Sigmoid colon (tissue), 7 donors: Measurements from ENCODE around the gene IRGM. TPM values are rescaled to one million over a fixed set of nuclear protein-coding genes. Genes with fewer than 3 reads are reported as not detected.

Source experiments
- DNase-seq: peaks from one replicate; pipeline ENCODE4 v3.0.0-alpha.2; 2019
- H3K27ac ChIP-seq, 4 donors: fragments of 200-600 bp; sonication (generic); one replicate each; pipeline ENCODE4 v1.5.1; 2016 to 2019; ENCODE audit warnings: mild to moderate bottlenecking in 1 of 4
- H3K27me3 ChIP-seq, 3 donors: fragments of 200-600 bp; sonication (generic); one replicate each; pipeline ENCODE4 v1.5.1; 2019; ENCODE audit warnings: mild to moderate bottlenecking in 1 of 3
- H3K36me3 ChIP-seq, 4 donors: fragments of 200-600 bp; sonication (generic); one replicate each; pipeline ENCODE4 v1.5.1; 2016 to 2019
- H3K4me1 ChIP-seq, 4 donors: fragments of 200-600 bp; sonication (generic); one replicate each; pipeline ENCODE4 v1.5.1; 2017 to 2019
- H3K4me3 ChIP-seq, 4 donors: fragments of 200-600 bp; sonication (generic); one replicate each; pipeline ENCODE4 v1.5.1; 2017 to 2019; ENCODE audit warnings: mild to moderate bottlenecking in 2 of 4, moderate library complexity in 1 of 4
- H3K9me3 ChIP-seq, 4 donors: fragments of 200-600 bp in 3 of 4; sonication (generic) in 3 of 4; one replicate each; pipeline versions ENCODE4 v1.5.1 to v1.6.1; 2013 to 2019
- CTCF ChIP-seq, 4 experiments: fragments of 450-650 bp in 3 of 4; fragments of 200-600 bp in 1 of 4; IDR thresholded peaks; one replicate each; pipeline ENCODE4 v1.5.1; 2016 to 2019; ENCODE audit warnings: antibody characterized with exemption in 4 of 4, mild to moderate bottlenecking in 3 of 4, moderate library complexity in 2 of 4
- EP300 ChIP-seq, 4 donors: sonication (generic); formaldehyde crosslinking; IDR thresholded peaks; one replicate each; pipeline ENCODE4 v1.6.1; 2017; ENCODE audit warnings: antibody characterized with exemption in 4 of 4
- POLR2AphosphoS5 ChIP-seq, 4 donors: sonication (generic); formaldehyde crosslinking; IDR thresholded peaks; one replicate each; pipeline ENCODE4 v1.6.1; 2017; ENCODE audit warnings: antibody characterized with exemption in 4 of 4
- WGBS, 2 donors: extraction: QIAGEN DNeasy Blood & Tissue Kit; methylation state at CpG; one replicate each; pipeline ENCODE4 v1.1.7; 2013; 5-methylcytosine and 5-hydroxymethylcytosine counted together
- intact Hi-C: fragments of 100-400 bp; cut with DNase I; formaldehyde crosslinking; loops from one replicate; pipeline ENCODE4 v1.15.1; 2023
- polyA plus RNA-seq, 3 donors: library from polyadenylated mRNA; stranded (reverse); fragments of 200-250 nt; gene quantifications; one replicate each; pipeline ENCODE4 v1.2.3, GENCODE V29; 2013
- total RNA-seq, 4 donors: library from RNA; depleted of rRNA; stranded (reverse); fragments of >200 nt; gene quantifications; one replicate each; pipeline ENCODE4 v1.1.0, GENCODE V29; 2016
- donor health status: healthy with polysubstance abuse.
- donor health status: Bipolar disorder and iron deficiency.
- donor health status: healthy.

The IRGM gene
- total and polyA plus RNA-seq, 7 donors, result 0.34 TPM; not detected in 6

GRCh38 chr5:150895431-150896428, 49.4 kb downstream of the IRGM start:
- intact Hi-C loops, result no loop called here
- TF ChIP-seq CTCF (IDR thresholded peaks at IDR 0.05) (no peak), EP300 (IDR thresholded peaks at IDR 0.05) (no peak), POLR2AphosphoS5 (IDR thresholded peaks at IDR 0.05) (no peak)
- no peak overlapping the region for H3K27ac ChIP-seq
- H3K4me1 ChIP-seq, result no peaks in the 10 kb centered on the region
- H3K4me3 ChIP-seq, result no peak overlapping the region
- H3K36me3 ChIP-seq, result peaks cover 16 to 49% (median 34%) of the 10 kb centered on the region in 4 donors
- no peak for DNase-seq
- H3K9me3 ChIP-seq, result peaks cover 44 to 81% (median 65%) of the 10 kb centered on the region in 4 donors
- no peaks in the 10 kb centered on the region for H3K27me3 ChIP-seq
- WGBS, 2 donors, result 96 to 97% methylated on average over 8 of the region's 8 CpGs

Other genes starting within 250 kb of the IRGM start
- gene SYNPO, start 205.9 kb upstream of the IRGM start, total RNA-seq, result 10 to 100 TPM in 2 of 4 donors, 1 to 10 TPM in 2; 7.1 to 23.5 (median 11.1) TPM
- gene SYNPO, start 205.9 kb upstream of the IRGM start, polyA plus RNA-seq, result 10 to 100 TPM; 18.6 to 30.1 (median 28.9) TPM
- under 1 TPM in 2 of 4 donors, not detected in 2; 0.33 to 0.55 TPM for gene MYOZ3, start 185.3 kb upstream of the IRGM start, total RNA-seq
- gene MYOZ3, start 185.3 kb upstream of the IRGM start, polyA plus RNA-seq, result under 1 TPM; 0.16 to 0.92 (median 0.60) TPM
- gene RBM22, start 145.5 kb upstream of the IRGM start, total RNA-seq, result 10 to 100 TPM; 30.0 to 34.1 (median 31.8) TPM
- 10 to 100 TPM; 24.6 to 27.8 (median 25.9) TPM for gene RBM22, start 145.5 kb upstream of the IRGM start, polyA plus RNA-seq
- 10 to 100 TPM; 51.0 to 56.0 (median 53.7) TPM for gene DCTN4, start 87.5 kb upstream of the IRGM start, total RNA-seq
- gene DCTN4, start 87.5 kb upstream of the IRGM start, polyA plus RNA-seq, result 10 to 100 TPM; 17.5 to 19.2 (median 19.2) TPM
- 10 to 100 TPM; 29.6 to 46.7 (median 43.6) TPM for gene SMIM3, start 67.8 kb upstream of the IRGM start, total RNA-seq
- 10 to 100 TPM; 19.2 to 48.6 (median 46.0) TPM for gene SMIM3, start 67.8 kb upstream of the IRGM start, polyA plus RNA-seq
- 1 to 10 TPM; 3.5 to 6.1 (median 4.4) TPM for gene ZNF300, start 58.5 kb downstream of the IRGM start, total RNA-seq
- 1 to 10 TPM in 1 of 3 donors, under 1 TPM in 2; 0.46 to 4.2 (median 0.60) TPM for gene ZNF300, start 58.5 kb downstream of the IRGM start, polyA plus RNA-seq
- 1,000 to 10,000 TPM in 2 of 4 donors, 100 to 1,000 TPM in 2; 616 to 2,079 (median 918) TPM for gene GPX3, start 174.1 kb downstream of the IRGM start, total RNA-seq
- gene GPX3, start 174.1 kb downstream of the IRGM start, polyA plus RNA-seq, result 1,000 to 10,000 TPM in 1 of 3 donors, 100 to 1,000 TPM in 1, 10 to 100 TPM in 1; 85.1 to 1,326 (median 302) TPM
- 10 to 100 TPM; 55.1 to 73.1 (median 62.8) TPM for gene TNIP1, start 234.5 kb downstream of the IRGM start, total RNA-seq
- 100 to 1,000 TPM; 153 to 210 (median 195) TPM for gene TNIP1, start 234.5 kb downstream of the IRGM start, polyA plus RNA-seq